Renal cortex interstitium (tissue), 15 donors: ENCODE results near the gene LATS1. TPM values are rescaled to one million over a fixed set of nuclear protein-coding genes. Genes with fewer than 3 reads are reported as not detected.
"Not testable (repeated sequence)": the region's sequence is repeated elsewhere in the genome, so short reads cannot be mapped to it uniquely, and the experiment has no call there.

ENCODE experiments used
- DNase-seq, 11 donors: peaks; one replicate each; pipeline ENCODE4 v3.0.0-alpha.2; 2013; ENCODE audit warnings: low read depth in 9 of 11, low spot score in 4 of 11; ENCODE audit errors: extremely low read depth in 1 of 11
- long read RNA-seq, 16 experiments: transcript quantifications; one replicate each; lab custom pipeline, GENCODE V29; 2026
- polyA plus RNA-seq, 3 donors: library from polyadenylated mRNA; unstranded; fragments of 120-200 nt; gene quantifications; one replicate each; pipeline ENCODE4 v1.2.1, GENCODE V29; 2013; ENCODE audit not compliant: insufficient read length in 3 of 3

LATS1 gene
- polyA plus RNA-seq: 10 to 100 TPM; 28.8 to 38.0 (median 31.7) TPM
- long read RNA-seq, donor 1, full-length matches to known transcripts: 7 of 7 reads
- long read RNA-seq, donor 1, partial matches to known transcripts: 0 of 7 reads
- long read RNA-seq, donor 1, other reads (novel, unspliced or antisense): 0 of 7 reads
- long read RNA-seq, donor 2, full-length matches to known transcripts: 3 of 3 reads
- long read RNA-seq, donor 2, partial matches to known transcripts: 0 of 3 reads
- long read RNA-seq, donor 2, other reads (novel, unspliced or antisense): 0 of 3 reads
- long read RNA-seq, donor 3, full-length matches to known transcripts: 16 of 16 reads
- long read RNA-seq, donor 3, partial matches to known transcripts: 0 of 16 reads
- long read RNA-seq, donor 3, other reads (novel, unspliced or antisense): 0 of 16 reads
- long read RNA-seq, donor 4, transcript LATS1-202 (4 exons, 2,567 nt): major isoform, 5 of 10 reads
- long read RNA-seq, donor 4, partial matches to known transcripts: 5 of 10 reads
- long read RNA-seq, donor 4, other reads (novel, unspliced or antisense): 0 of 10 reads
- long read RNA-seq, donor 5: 0 reads
- long read RNA-seq, donor 6, full-length matches to known transcripts: 12 of 17 reads
- long read RNA-seq, donor 6, partial matches to known transcripts: 5 of 17 reads
- long read RNA-seq, donor 6, other reads (novel, unspliced or antisense): 0 of 17 reads
- long read RNA-seq, donor 7, full-length matches to known transcripts: 8 of 8 reads
- long read RNA-seq, donor 7, partial matches to known transcripts: 0 of 8 reads
- long read RNA-seq, donor 7, other reads (novel, unspliced or antisense): 0 of 8 reads
- long read RNA-seq, donor 8: 0 reads
- long read RNA-seq, donor 9, full-length matches to known transcripts: 3 of 8 reads
- long read RNA-seq, donor 9, partial matches to known transcripts: 5 of 8 reads
- long read RNA-seq, donor 9, other reads (novel, unspliced or antisense): 0 of 8 reads
- long read RNA-seq, donor 10, full-length matches to known transcripts: 5 of 5 reads
- long read RNA-seq, donor 10, partial matches to known transcripts: 0 of 5 reads
- long read RNA-seq, donor 10, other reads (novel, unspliced or antisense): 0 of 5 reads
- long read RNA-seq, donor 11, full-length matches to known transcripts: 12 of 23 reads
- long read RNA-seq, donor 11, partial matches to known transcripts: 11 of 23 reads
- long read RNA-seq, donor 11, other reads (novel, unspliced or antisense): 0 of 23 reads
- long read RNA-seq, donor 12, partial matches to known transcripts: 0 of 1 reads
- long read RNA-seq, donor 12, other reads (novel, unspliced or antisense): 0 of 1 reads
- long read RNA-seq, donor 13: 0 reads
- long read RNA-seq, donor 14, full-length matches to known transcripts: 6 of 6 reads
- long read RNA-seq, donor 14, partial matches to known transcripts: 0 of 6 reads
- long read RNA-seq, donor 14, other reads (novel, unspliced or antisense): 0 of 6 reads
- long read RNA-seq, donor 15, full-length matches to known transcripts: 2 of 7 reads
- long read RNA-seq, donor 15, partial matches to known transcripts: 5 of 7 reads
- long read RNA-seq, donor 15, other reads (novel, unspliced or antisense): 0 of 7 reads
- long read RNA-seq, donor 16, full-length matches to known transcripts: 25 of 31 reads
- long read RNA-seq, donor 16, partial matches to known transcripts: 6 of 31 reads
- long read RNA-seq, donor 16, other reads (novel, unspliced or antisense): 0 of 31 reads

DNA sequence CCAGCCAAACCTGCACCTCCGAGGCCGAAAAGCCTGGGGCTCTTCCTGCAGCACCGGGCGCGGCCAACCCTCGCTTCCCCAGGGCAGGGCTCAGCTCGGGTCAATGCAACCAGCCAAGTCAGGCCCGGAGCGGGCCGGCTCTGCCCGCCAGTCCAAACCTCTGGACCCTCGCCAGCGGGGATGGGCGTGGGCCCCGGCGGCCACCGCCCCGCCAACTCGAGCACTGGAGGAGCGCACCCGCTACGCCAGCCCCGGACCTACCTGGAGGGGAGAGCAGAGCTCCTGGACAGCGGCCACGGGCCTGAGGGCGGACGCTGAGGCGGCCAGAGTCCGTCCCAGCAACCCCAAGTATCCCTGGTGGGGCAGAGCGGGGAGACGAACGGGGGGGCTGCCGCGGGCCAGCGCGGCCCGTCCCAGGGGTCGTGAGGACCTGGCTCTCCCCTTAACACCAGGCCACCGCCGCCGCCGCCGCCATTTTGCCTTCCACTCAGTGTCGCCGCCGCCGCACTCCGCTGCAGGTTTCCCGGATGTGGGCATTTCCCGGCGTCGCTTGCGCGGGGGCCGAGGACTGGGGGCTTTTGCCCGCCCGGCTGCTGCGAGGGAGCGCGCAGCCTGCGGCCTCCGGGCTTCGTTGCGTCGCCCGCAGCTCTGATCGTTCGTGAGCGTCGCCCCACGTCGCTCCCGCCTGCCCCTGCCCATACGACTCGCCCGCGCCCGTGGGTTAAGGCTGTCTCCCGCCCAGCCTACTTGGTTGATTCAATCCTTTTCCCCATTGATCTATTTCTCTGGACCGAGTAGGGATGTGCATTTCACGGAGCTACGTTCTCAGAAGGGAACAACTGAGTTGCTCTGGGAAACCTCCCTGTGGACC, at the start of gene LATS1:
Gene LATS1 (minus strand): TSS at position 514 of the 871 bp plus-strand sequence. CDS start 15,975 bp downstream, outside the sequence.
- peak; percentile 56 to 89 (median 79) for DNase-seq

DNA sequence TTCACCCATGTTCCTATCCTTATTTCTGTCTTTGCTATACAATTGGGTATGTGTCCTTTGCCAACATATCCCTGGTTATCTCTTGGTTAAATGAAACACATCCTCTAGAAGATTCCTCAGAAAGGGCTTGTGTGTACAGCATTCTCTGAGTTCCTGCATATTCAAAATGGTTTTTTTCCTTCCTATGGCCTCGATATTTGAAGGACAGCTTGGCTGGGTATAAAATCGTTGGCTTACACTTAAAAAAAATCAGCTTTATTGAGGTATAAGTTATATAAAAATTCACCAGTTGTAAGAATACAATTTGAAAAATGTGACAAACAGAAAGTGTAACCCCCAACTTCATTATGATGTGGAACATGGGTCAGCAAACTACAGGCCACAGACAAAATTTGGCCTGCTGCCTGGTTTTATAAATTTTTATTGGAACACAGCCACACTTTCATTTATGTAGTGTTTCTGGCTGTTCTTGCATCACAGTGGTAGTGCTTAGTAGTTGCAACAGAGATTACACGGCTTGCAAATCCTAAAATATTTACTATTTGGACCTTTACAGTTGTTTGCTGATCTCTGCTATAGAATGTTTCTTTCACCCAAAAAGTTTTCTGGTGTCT, 48.4 kb upstream of the LATS1 start:
- no peak for DNase-seq

- no peak for DNase-seq
These were observed 46.0 kb upstream of the LATS1 start for GRCh38 chr6:149763866-149764265.

DNA sequence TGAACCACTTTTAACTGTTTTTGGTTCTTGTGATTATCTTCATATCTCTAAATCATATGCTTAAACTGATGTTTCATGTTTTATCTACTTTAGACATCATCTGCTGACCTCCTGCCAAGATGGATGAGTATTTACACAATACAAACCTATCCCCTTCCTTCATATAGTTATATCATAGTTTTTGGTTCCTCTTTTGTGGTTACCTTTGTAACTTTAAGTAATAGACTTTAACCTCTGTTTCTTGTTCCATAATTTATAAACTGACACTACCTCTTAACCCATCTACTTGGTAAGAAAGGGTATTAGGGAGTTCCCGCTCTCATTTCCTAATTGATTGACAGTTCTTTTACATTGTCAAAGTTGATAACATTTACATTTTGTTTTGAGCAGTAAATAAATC, 43.5 kb upstream of the LATS1 start:
- no peak for DNase-seq

DNA sequence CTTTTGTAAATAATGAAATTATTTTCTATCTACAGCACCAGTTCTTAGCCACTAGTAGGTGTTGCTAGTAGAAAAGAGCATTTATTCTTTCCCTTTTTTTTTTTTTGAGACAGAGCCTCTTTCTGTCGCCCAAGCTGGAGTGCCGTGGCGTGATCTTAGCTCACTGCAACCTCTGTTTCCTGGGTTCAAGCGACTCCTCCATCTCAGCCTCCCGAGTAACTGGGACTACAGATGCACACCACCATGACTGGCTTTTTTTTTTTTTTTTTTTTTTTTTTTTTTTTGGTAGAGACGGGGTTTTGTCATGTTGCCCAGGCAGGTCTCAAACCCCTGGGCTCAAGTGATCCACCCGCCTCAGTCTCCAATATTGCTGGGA, 38.3 kb upstream of the LATS1 start:
- DNase-seq: no peak

GRCh38 chr6:149755300-149756260, 37.7 kb upstream of the LATS1 start:
- DNase-seq: peak in 1 of 11 donors; percentile 8

DNA sequence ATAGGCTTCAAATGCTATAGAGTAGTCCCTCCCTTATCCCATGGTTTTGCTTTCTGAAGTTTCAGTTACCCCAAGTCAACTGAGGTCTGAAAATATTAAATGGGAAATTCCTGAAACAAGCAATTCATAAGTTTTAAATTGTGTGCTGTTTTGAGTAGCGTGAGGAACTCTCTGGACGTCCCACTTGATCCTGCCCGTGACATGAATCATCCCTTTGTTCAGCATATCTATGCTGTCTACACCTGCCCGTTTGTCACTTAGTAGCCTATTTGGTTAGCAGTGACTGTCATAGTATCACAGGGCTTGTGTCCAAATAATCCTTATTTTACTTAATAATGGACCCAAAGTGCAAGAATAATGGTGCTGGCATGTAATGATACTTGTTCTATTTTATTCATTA, 36.6 kb upstream of the LATS1 start:
- DNase-seq: no peak

DNA sequence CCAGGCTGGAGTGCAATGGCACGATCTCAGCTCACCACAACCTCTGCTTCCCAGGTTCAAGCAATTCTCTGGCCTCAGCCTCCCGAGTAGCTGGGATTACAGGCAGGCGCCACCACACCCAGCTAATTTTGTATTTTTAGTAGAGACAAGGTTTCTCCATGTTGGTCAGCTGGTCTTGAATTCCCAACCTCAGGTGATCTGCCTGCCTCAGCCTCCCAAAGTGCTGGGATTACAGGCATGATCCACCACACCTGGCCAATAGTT, 35.4 kb upstream of the LATS1 start:
- not testable (repeated sequence) for DNase-seq

GRCh38 chr6:149752600-149753373, 34.9 kb upstream of the LATS1 start:
- no peak for DNase-seq

DNA sequence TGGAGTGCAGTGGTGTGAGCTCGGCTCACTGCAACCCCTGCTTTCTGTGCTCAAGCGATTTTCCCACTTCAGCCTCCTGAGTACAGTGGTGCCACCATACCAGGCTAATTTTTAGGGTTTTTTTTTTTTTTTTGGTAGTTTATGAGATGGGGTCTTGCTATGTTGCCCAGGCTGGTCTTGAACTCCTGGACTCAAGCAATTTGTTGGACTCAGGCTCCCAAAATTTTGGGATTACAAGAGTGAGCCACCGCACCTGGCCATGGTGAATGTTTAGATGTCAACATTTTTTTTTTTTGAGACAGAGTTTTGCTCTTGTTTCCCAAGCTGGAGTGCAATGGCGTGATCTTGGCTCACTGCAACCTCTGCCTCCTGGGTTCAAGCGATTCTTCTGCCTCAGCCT, 34.0 kb upstream of the LATS1 start:
- DNase-seq: not testable (repeated sequence)

- DNase-seq: no peak
These were observed 33.3 kb upstream of the LATS1 start for GRCh38 chr6:149751239-149751638.

- DNase-seq: peak in 7 of 11 donors; percentile 36 to 64 (median 52)
These were observed 32.3 kb upstream of the LATS1 start for GRCh38 chr6:149750136-149750609.

GRCh38 chr6:149749594-149750135, 31.8 kb upstream of the LATS1 start, which contains the start of gene PCMT1:
TSS of gene PCMT1 (plus strand) at chr6:149749741. CDS start at chr6:149749902, 161 bp downstream.
- peak in 10 of 11 donors; percentile 76 to 91 (median 88) for DNase-seq

GRCh38 chr6:149749082-149749593, 31.2 kb upstream of the LATS1 start:
- DNase-seq: not testable (repeated sequence)
